ENCODE measurements around the gene NUDT16L1.

NUDT16L1 gene

DNA sequence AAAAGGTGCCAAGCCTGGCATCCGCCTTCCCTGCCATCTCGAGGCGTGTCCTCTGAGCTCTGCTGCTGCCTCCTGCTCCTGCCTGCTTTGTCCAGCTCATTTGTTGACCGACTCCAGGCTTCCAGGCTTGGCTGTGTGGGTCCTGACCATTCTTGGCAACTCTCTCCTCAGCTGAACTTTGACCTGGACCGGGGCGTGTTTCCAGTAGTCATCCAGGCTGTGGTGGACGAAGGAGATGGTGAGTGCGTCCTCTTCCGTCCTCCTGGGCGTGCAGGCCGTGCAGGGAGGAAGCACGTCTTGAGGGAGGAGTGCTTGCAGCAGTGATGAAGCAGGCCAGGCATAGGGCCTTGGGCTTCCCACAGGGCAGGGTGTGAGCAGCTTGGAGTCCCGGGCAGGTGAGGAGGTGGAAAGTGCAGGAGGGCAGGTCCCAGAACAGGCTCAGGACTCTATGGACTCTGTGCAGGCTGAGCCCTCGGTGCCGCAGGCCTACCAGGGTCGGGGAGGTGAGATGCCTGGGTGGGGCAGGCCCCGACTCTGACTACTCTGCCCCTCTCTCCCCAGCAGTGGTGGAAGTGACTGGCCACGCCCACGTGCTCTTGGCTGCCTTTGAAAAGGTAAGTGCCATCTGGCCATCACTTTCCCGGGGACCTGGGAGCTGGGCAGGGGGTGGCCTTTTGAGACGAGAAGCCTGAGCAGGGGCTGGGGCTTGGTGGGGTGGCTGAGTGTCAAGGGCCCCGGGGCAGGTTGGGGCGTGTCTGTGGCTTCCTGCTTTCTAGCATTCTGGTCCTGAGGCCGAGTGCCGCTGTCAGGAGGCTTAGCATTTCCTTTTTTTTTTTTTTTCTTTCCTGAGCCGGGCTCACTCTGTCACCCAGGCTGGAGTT is 28.6 kb upstream of the NUDT16L1 start:
- DNase-seq: no peak

DNA sequence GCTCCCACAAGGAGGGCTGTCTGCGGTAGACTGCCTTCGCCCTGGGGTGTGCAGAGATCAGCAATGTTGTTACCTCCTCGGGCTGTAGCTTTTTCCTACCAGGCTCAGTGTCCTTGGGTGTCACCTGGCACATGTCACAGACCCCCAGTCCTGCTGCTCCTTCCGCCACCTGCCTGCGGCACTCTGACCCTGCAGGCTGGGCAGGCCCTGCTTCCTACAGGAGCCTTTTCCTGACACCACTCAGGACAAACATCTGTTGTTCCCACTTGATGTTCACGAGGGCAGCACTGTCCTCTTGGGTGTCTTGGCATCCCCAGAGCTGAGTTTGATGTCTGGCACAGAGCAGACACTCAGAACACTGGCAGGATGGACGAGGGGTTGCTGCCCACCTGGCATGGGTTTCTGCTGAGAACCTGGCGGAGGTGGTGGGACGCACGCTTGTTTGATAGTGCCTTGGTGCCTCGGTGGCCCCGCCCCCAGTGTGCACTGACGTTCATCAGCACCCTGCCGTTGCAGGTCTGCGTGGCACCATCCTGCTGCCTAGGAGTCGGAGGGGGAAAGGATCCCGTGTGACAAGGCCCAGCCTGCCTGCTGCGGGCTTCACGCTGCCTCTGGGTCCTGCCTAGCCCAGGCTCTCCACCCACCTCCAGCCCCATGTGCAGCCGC is 26.7 kb upstream of the NUDT16L1 start:
- DNase-seq: no peak

DNA sequence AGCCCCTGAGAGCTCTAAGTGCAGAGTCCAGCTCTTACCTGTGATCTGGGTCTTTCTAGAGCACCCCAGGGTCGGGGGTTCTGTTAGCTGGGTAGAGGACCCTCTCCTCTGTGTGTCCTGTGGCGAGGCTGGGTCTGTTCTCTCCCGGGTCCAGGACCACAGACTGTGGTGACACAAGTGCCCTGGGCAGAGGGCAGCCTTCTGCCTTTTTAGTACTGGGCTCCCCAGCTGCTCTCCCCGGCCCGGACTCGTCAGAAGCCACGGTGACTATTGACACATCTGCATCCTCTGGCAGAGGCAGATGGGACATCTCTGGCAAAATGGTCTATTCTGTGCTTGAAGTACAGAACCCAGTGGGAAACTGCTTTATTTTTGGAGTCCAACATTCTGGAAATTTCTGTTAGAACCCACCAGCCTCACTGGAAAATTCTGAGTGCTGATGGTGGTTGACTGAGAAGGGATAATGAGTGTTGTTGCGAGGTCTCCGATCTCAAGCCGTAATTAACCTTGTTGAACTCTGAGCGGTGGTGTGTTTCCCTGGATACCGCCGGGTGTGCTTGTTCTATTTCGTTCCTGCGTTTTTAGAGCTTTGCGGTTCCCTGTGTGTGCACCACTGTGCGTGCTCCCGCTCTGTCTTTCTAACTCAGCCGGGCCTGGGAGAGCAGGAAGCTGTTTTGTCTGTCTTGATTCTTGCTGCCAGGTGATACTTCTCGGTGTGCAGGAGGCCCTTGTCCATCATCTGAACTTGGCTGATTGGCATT is 26.0 kb upstream of the NUDT16L1 start:
- DNase-seq: no peak

DNA sequence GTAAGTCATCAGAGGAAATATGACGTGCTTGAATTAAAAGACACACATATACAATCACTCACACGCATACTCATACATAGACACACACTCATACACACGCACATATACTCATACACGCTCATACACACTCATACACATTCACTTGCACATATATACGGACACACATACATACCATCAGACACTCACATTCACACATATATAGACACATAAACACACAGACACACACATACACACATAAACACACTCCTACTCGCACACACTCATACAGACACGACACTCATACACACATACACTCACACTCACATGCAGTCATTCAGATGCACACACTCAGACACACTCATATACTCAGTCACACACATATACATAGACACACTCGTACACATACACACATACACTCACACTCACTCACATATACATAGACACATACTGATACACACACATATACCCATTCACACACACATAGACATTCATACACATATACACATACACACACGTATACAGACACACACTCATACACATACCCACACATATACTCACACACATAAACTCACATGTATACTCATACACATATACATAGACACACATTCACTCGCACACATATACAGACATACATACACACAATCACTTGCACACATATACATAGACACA is 24.9 kb upstream of the NUDT16L1 start:
- no peak for DNase-seq

DNA sequence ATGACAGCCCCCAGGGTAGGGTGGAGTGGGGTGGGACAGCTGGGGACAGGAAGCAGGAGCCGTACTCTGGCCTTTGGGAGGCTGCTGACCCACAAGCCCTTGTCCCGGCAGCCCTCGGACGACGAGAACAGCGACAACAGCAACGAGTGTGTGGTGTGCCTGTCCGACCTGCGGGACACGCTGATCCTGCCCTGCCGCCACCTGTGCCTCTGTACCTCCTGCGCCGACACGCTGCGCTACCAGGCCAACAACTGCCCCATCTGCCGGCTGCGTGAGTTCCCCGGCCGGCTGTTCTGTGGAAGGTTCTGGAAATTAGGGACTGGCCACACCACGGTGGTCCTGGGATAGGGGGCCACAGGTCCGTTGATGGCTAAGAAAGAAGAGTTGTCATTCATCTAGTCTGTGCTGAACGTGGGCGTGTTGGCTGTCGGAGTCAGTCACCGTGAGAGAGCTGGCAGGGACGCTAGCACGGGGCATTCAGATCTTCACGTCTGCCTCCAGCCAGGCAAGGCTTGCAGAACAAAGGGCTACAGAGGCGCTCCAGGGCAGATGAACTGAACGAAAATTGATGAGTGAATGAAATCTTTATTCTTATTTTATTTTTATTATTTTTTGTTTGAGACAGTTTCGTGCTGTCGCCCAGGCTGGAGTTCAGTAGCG is 19.8 kb upstream of the NUDT16L1 start:
- no peak for DNase-seq

DNA sequence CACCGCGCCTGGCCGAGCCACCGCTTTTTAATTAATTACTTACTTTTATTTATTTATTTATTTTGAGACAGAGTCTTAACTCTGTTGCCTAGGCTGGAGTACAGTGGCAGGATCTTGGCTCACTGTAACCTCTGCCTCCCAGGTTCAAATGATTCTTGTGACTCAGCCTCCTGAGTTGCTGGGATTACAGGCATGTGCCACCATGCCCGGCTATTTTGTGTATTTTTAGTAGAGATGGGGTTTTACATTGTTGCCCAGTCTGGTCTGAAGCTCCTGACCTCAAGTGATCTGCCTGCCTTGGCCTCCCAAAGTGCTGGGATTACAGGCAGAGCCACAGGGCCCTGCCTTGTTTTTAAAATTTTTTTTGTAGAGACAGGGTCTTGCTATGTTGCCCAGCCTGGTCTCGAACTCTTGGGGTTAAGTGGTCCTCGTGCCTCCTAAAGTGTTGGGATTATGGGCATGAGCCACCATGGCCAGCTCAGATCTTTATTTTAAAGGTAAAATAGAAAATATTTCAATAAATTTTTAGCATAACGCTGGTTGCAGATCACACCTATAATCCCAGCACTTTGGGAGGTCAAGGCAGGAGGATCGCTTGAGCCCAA is 18.3 kb upstream of the NUDT16L1 start:
- no peak for DNase-seq

DNA sequence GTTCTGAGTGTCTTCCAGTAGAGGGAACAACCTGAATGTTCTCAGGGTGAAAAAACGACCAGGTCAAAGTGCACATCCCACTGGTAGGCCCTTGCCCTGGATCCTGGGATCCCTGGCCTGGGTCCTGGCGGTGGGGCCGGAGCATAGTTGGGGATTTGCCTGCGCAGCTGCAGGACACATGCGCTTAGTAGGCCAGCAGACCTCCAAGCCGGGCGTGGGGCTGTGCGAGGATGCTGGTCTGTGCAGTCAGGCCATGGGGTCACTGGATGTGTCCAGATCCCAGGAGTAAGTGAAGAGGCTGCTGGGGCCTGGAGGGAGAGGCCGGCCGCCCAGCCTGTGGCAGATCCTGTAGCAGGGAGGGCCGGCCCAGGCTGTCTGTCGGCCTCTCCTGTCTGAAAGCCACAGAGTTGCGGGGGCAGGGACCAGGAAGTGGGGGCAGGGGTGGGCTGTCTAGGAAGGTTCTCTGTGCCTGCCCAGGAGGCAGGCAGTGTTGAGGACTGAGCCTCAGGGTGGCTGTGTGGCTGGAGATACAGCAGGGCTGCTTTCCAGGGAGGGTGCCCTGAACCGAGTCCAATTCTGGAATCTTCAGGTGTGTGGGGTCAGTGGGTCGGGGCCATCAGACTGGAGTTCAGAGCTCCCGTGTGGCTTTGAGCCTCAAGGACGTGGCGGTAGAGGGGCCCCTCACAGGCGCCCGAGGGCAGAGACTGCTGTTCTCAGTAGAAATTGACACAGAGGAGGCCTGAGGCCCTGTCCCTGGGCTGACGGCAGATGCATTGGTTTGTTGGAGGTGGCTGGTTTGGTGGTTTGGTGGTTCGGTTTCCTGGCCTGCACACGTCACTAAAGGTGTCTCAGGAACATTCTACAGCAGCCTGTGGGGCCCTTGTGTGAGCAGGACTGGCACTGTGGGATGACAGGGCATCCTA is 17.2 kb upstream of the NUDT16L1 start:
- DNase-seq: no peak

DNA sequence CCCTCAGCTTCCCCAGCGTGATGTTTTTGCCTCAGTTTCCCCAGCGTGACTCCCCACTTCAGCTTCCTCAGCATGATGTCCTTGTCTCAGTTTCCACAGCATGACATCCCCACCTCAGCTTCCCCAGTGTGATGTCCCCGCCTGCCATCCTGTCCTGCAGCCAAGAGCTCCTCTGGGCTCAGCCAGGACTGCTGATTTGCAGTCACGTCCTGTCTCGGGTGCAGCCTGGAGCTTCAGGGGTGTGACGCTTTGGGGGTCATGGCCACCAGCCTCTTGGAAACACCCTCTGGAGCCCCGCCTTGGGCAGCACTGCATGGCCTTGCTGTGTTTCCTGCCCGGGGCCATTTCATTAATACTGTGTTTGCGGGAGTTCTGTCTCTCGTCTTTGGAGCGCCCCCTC is 16.5 kb upstream of the NUDT16L1 start:
- DNase-seq: no peak

DNA sequence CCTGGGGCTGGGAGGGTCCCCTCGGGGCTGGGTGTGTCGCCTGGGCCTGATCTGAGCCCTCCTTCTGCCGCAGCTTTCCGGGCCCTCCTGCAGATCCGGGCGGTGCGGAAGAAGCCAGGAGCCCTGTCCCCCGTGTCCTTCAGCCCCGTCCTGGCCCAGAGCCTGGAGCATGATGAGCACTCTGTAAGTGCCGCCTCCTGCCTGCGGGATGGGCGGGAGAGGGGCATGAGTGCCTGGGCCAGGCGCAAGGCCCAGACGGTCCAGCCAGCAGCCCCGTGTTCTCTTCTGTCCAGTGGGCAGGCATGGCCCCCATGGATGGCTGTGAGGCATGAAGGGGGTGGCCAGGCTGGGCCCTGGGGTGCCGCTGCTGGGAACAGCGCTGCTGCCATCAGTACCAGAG is 16.0 kb upstream of the NUDT16L1 start:
- no peak for DNase-seq

DNA sequence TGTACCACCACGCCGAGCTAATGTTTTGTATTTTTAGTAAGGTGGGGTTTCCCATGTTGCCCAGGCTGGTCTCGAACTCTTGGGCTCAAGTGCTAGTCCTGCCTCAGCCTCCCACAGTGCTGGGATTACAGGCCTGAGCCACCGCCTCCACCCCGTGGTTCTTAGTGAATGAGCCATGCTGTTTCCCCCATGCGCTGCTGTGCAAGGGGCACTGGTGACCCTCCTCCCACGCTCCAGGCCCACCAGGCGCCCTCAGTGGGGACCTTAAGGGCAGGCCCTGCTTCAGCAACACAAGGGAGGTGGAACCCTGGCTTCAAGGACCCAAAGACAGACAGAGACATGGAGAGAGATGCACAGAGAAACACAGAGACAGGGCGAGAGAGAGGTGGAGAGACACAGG is 15.4 kb upstream of the NUDT16L1 start:
- no peak for DNase-seq

DNA sequence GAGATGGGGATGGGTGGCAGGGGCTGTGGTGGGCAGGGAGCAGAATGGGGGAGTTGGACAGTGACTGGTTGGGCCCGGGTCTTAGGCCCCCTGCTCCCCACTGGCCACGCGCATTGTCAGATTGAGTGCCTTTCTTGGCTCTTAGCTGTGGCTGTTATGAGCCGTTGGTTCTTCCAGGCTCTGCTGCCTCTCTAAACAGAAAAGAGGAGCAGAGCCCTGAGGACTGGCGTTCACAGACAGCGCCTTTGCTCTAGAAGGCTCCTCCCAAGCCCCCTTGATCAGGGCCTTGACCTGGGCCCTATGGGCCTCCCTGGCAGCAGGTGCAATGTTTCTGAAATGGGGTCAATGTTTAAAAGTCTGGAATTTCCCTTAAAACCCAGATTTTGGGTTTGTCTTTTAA is 14.8 kb upstream of the NUDT16L1 start:
- no peak for DNase-seq

DNA sequence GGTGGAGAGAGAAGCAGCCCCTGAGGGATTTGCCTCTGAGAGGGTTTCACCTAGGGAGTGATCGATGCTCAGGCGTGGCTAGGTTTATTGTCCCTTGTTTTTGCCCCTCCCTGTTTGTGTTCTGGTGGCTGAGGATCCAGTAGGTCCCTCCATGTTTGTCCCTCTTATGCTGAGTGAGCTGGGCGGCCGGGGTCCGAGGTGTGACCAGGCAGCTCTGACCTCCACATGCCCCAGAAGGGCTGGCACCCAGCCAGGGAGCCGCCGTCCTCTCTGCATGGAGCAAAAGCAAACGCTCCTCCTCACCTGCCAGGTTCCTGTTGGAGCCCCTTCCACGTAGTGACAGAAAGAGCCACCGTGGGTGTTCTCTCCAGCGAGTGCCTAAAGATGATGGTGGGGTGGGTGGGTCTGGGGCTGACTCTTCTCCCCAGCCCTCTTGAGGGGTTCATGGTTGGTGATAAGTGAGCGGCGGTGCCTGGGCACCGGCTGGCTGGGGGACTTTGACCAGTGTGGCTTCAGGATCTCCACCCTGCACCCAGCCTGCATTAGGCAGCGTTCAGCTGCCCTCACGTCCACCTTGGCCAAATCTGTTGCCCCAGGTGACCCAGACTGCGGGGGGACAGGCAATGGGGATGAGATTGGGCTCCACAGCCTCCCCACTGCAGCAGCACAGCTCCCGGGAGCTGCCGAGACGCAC is 14.1 kb upstream of the NUDT16L1 start:
- no peak for DNase-seq

DNA sequence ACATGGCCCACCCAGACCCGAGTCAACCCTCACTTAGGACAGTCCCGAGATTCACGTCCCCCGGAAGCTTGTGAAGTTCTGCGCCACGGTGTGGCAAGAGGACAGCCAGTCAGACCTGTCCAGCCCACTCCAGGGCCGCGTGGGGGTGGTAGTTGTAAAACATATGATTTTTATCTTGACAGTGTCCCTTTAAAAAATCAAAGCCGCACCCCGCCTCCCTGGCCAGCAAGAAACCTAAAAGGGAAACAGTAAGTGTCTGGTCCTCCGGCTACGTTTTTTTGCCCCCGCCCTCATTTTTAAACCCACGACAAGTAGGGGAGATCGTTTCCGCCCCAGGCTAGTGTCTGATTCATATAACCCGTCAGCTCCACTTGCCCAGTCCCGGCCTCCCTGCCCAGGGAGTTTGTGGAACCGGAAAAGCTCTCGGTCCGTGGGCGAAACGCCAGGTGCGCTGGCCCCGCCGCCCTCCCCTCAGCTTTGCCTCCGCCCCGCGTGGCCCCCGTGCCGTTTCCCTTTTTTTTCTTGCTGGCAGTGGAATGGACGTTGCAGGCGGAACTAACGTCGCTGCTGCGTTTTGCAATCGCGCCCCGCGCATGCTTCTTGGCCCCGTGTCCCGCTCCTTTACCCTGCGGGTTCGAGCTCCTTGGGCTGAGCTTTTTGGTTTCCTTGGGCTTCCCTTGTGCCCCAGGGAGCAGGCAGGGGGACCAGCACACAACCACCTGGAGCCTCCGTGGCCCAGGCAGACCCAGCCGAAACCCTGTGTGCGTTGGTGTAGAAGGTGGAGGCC is 13.3 kb upstream of the NUDT16L1 start:
- no peak for DNase-seq

DNA sequence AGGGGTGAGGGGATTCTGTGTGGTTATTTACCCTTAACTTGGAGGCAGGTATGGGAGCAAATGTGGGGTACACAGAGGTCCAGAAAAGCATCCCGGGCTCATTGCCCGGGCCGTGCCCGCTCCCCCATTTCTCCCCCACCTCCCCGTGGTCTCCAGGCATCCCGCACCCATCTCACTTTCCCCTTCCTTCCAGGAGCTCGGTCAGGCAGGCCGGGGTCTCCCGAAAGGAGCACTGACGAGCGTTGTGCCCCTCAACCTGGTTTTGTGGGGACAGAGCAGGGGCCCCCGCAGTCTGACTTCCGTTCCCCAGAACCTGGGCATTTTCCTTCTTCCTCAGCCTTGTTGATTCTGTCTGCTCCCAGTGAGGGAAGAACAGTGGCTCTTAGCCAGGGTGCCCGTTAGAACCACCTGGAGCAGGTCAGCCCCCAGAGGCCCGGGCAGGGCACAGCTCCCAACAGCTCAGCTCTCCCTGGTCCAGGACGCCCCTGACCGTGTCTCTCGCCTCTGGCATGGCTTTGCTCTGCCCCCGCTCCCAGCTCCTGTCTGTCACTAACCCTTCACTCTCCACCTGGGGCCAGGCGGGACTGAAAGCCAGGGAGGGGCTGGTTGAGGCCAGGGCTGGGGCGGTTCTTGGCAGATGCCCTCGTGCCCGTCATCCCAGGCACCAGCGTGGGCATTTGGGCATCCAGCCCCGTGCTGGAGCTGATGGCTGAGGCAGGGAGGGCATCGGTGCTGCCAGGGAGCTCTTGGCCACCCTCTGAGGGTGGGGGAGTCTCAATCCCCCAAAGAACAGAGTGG is 12.5 kb upstream of the NUDT16L1 start:
- no peak for DNase-seq

DNA sequence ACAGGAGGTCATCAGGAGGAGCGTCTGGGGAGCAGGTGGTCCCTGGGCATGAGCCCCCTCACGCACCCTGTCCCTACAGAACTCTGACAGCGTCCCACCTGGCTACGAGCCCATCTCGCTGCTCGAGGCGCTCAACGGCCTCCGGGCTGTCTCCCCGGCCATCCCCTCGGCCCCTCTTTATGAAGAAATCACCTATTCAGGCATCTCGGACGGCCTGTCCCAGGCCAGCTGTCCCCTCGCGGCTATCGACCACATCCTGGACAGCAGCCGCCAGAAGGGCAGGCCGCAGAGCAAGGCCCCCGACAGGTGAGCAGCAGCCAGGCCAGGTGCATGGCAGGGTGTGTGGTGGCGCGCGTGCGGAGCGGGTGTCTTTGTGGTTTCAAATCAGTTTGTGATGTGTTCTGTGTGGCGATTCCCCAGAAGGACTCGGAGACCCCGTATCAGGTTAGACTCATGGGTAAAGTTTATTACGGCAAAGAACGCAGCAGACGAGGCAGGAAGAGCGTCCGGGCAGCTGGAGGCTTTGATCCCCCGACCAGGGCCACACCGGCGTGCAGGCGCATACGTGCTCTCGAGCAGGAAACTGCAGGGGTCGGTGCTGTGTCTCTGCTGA is 11.8 kb upstream of the NUDT16L1 start:
- no peak for DNase-seq

DNA sequence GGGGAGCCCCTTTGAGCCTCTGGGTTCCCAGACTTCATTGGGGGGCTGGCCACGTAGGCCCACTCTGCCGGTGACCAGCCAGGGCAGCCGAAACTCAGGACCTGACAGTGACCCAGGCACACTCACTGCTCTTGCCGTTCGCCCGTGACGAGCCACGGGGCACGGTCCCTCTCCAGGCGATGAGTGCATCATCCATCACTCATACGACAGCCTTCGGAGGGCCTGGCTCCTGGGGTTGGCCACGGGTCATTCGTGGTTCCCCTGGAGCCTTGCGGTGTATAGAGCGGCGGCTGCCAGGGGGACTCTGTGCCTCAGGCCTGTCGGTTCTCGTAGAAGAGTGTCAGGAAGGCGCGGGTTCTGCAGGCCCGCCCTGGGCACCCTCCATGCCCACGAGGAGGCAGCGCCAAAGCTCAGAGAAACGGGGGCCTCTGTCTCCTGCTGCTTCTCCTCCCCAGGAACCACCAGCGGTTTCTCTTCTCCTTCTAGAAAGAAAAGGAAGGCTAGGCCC is 11.2 kb upstream of the NUDT16L1 start:
- DNase-seq: no peak

DNA sequence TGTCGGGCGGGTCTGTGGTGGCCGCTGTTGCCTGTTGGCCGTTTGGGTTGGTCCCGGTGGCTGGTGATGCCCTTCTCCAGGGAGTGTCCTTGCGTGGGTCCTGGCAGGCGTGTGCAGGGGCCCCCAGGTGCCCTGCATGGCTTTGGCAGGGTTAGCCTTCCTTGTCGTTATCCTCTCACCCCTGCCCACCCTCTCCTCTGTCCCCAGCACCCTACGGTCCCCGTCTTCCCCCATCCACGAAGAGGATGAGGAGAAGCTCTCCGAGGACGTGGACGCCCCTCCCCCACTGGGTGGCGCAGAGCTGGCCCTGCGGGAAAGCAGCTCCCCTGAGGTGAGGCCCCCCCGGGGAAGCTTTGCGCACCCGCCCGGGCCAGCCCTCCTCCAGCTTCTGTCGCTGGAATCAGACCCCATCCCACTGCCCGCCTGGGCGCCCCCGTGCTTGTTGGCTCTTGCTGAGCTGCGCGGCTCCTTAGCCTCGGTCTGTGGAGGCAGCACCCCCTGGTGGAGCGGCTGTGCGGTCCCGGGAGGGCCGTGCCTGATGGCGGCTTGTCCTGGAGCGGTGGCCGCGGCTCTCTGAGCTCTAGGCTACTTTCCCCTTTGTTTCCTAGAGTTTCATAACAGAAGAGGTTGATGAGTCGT is 10.6 kb upstream of the NUDT16L1 start:
- DNase-seq: no peak

Measured in kidney glomerular epithelial cell (primary cell).